ENCODE measurements around the gene WSB1.

Gene WSB1

DNA sequence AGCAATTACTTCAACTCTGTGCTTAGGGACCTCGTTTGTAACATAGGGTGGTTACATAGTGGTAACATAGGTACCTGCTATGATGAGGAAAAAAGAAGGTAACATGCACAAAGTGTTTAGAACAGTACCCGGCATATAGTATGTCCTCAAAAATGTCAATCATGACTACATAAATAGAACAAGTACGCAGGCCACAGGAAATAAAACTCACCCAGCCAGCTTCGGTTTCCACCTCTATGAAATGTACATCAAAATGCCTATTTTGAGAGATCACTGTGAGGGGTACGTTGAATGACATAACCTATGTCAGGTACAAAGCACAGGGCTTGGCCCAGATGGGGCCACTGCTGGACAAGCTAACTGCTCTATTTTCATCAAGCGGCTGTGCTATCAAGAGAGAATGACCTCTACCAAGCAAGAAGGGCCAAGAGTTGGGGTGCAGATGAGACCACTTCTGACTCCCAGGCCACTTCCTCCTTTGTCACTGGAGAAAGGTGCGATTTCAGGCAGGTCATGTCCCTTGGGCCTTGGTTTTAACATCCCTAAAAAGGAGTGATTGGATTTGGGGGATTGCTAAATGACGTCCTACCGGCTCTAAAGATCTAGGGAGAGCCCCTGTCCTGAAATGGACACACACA is 45.4 kb downstream of the WSB1 start:
- no peak for DNase-seq (ENCODE audit: low read depth)

- peak; percentile 17 for DNase-seq (ENCODE audit: low read depth)
Observed at GRCh38 chr17:27339836-27340550, 46.1 kb downstream of the WSB1 start.

DNA sequence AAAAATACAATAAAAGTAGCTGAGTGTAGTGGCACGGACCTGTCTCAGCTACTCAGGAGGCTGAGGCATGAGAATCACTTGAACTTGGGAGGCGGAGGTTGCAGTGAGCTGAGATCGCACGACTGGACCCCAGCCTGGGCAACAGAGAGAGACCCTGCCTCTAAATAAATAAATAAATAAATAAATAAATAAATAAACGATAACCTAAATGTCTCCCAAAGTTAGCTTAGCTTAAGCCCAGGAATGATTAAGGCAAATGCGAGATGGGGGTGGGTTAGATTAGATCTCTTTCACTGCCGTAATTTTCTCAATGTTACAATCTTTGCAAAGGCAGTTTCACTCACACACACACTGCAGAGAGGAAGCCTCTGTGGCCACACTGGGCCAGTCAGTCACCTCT is 46.7 kb downstream of the WSB1 start:
- no peak for DNase-seq (ENCODE audit: low read depth)

DNA sequence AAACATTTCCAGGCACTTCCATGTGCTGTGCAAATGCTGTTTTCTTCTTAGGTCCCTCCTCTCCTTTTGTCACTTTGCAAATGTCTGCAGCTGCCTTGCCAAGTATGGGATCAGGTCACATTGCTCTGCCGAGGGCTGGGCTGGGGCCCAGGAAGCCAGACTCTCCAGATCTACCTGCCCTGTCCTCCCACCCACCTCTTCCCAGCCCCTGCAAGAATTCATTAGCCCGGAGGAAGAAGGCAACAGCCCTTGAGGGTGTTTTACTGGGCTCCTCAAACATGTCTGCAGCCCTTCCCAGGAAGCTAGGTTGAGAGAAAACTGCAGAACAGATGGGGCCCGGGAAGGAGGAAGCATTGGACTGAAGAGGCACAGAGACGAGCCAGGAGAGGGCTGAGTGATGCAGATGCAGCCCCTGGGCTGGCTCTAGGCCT is 47.1 kb downstream of the WSB1 start:
- no peak for DNase-seq (ENCODE audit: low read depth)

GRCh38 chr17:27342059-27342458 is 48.1 kb downstream of the WSB1 start:
- no peak for DNase-seq (ENCODE audit: low read depth)

- DNase-seq (ENCODE audit: low read depth): no peak
Observed at GRCh38 chr17:27343294-27343693, 49.4 kb downstream of the WSB1 start.

DNA sequence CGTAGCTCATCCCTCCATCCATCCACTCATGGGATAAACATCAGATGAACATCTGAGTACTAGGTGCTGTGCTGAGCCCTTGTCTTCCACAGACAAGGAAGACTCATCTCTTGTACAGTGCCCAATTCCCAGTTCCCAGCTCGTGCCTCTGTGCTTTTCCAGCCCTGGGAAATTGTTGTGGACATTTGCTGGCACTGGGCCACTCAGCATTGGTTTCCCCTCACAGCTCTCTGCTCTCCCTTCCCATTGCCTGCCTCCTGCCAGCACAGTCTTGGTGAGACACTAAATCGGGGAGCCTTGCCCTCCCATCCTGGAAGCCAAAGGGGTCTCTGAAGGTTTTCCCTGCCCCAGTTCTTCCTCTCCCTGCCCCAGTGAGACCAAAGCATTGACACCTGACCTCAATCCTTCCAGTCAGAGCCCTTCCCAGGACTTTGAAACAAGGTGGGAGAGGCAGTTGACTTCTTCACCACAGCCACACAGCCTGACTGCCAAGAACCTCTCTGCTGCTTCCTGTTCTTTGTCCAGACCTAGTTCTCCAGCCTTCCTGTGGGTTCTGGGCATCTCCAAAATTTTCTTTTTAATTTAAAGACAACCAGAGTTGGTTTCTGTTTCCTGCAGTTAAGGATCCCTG is 50.2 kb downstream of the WSB1 start:
- DNase-seq (ENCODE audit: low read depth): no peak

- no peak for DNase-seq (ENCODE audit: low read depth)
Observed at GRCh38 chr17:27345141-27345904, 51.4 kb downstream of the WSB1 start.

- DNase-seq (ENCODE audit: low read depth): no peak
Observed at GRCh38 chr17:27346228-27346899, 52.5 kb downstream of the WSB1 start.

DNA sequence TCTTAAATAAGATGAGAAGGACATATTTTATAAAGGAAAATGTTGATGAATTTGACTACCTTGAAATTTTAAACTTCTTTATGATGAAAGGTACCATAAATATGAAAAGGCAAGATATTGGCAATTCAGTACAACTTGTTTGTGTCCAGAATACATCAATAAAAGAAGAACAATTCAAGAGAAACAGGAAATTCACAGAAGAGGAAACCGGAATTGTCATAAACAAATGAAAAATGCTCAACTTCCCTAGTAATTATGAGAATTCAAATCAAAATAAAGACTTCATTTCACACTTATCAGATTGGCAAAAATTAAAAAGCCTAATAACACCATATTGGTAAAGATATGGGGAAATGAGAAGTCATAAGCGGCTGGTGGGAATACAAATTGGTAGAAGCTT is 54.3 kb downstream of the WSB1 start:
- DNase-seq (ENCODE audit: low read depth): no peak

- DNase-seq (ENCODE audit: low read depth): no peak
Observed at GRCh38 chr17:27349540-27350021, 55.7 kb downstream of the WSB1 start.

- DNase-seq (ENCODE audit: low read depth): no peak
Observed at GRCh38 chr17:27351759-27352158, 57.8 kb downstream of the WSB1 start.

- DNase-seq (ENCODE audit: low read depth): no peak
Observed at GRCh38 chr17:27352448-27353032, 58.6 kb downstream of the WSB1 start.

DNA sequence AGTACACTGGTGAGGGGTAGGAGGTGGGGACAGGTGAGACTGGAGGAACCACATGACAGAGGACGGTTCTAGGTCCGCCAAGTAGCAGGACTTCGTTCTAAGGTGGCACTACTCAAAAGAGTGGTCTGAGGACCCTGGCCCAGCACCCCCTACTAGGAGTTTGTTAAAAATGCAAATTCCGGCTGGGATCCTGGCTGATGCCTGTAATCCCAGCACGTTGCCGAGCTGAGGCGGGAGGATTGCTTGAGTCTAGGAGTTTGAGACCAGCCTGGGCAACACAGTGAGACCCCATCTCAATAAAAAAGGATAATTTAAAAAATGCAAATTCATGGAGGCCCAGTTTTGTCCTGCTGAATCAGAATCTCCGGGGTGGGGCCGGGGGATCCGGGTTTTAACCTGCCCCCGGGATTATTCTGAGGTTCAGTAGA is 59.1 kb downstream of the WSB1 start:
- DNase-seq (ENCODE audit: low read depth): no peak

- DNase-seq (ENCODE audit: low read depth): peak; percentile 85
Observed at GRCh38 chr17:27353461-27354050, 59.6 kb downstream of the WSB1 start.

DNA sequence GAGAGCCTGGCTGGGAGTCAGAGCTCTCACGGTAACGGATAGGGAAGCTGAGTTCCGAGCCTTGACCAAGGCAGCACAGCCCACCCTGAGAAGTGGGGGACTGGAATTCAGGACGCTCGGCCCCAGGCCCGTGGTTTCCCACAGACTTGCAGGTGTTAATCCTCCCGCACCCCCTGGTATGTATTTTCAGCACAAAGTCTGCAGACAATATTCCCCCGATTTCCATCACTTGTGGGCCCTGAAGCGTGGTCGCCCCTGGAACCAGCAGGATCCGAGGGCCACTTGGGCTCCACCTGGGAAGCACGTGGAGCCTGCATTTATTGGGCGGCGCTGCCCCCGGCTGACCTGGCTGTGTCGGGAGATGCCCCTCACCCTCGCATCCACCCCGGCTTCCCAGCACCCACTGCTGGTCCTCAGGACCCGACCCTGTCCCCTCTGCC is 60.2 kb downstream of the WSB1 start:
- no peak for DNase-seq (ENCODE audit: low read depth)

DNA sequence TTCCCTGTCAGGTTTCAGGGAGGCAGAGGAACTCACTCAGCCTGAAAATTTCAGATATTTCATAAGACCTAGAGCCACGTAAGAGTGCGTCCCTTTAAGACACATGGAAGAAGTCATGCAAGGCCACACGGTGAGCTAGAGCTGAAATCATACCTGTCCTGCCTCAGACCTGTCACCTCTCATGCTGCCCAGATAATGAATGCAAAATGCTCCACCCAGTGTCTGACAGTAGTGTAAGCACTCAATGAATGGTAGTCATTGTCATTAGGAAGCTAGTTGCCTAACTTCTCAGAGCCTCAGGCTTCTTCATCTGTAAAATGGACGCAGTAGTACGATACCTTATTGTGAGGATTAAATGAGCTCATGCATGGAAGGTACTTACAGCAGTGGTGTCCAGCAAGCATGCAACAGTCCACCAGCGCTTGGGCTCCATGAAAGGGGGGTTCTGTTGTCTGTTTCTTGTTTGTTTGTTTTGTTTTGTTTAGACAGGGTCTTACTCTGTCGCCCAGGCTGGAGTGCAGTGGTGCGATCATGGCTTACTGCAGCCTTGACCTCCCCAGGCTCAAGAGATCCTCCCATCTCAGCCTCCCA is 60.7 kb downstream of the WSB1 start:
- no peak for DNase-seq (ENCODE audit: low read depth)

DNA sequence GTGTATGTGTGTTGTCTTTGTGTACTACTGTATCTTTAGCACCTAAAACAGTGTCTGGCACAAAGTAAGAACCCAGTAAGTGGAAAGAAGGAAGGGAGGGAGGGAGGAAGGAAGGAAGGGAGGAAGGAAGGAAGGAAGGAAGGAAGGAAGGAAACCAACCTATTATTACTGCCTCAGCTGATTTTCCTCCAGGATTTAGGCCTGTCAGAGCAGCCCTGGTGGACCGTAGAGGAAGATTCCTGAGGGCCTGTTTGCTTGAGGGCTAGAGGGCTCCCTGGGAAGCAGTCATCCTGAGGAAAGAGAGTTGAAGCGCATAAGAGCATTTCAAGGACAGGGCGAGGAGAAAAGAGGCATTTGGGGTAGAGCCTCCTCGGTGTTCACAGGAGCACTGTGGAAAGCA is 61.5 kb downstream of the WSB1 start:
- DNase-seq (ENCODE audit: low read depth): no peak

DNA sequence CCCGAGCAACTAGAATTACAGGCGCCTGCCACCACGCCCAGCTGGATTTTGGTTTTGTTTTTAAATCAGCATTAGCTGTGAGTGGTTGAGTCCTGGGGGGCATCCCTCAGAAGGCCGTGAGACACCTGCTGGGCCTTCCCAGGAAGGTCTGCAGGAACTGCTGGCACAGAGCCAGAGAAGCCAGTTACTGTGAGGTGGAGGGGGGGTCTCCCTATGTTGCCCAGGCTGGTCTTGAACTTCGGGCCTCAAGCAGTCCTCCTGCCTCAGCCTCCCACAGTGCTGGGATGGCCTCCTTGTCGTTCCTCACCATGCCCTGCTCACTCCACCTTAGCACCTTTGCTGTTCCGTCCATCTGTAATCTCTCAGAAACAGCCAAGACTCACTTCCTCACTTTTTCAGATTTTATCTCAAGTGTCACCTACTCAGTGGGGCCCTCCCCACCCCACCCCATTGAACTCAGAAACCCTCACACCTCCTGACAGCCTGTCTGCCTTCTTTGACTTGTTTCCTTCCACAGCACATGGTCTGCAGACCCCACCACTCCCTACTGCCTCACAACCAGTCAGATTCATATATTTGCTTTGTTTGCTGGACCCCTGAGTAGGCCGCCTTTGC is 62.3 kb downstream of the WSB1 start:
- no peak for DNase-seq (ENCODE audit: low read depth)

DNA sequence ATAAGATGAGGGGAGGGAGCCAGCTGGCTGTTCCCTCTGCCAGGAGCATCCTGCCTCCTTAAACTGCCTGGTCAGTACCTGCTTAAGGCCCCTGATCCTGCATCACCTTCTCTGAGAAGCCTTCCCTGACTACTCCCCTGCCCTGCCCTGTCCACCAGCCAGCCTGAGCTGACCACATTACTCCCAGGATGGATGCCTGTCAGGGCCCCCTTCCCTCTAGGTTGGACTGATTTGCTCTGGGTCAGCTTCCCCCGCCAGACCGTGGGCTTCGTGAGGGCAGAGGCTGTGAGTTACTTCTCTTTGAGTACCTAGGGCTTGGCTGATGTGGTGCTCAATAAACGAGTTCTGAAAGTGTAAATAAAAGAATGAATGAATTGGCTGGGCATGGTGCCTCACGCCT is 63.3 kb downstream of the WSB1 start:
- DNase-seq (ENCODE audit: low read depth): no peak
